HG03378 (cell line): ENCODE results near the gene CHIC2.

Source experiments
- ATAC-seq: cut with Tn5 transposase; IDR thresholded peaks from one replicate; pipeline ENCODE4 v1.9.1; 2021; ENCODE audit warnings: mild to moderate bottlenecking, moderate library complexity; ENCODE audit not compliant: unreplicated experiment

CHIC2 gene

DNA sequence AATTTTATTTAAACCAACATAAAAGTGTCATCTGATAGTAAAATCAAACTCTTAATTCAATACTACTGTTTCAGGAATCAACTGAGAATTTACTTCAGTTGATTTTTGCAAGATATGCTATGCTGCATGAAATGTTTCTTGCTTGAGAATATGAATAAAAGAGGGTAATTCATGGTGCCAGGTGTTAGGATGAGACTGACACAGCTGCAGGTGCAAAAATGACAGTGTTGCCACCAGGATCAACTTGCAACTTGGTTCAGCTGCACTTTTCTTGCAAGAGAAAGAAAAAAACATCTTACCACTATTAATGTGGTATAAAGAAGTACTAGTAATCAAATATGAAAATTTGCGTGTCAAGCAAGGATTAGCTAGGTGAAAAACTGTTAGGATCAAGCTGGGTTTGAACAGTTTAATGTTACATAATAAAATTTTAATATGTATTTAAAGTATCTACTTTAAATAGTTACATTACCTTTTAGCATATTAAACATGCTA, 49.7 kb downstream of the CHIC2 start:
- no peak for ATAC-seq

- ATAC-seq = no peak
Observed at GRCh38 chr4:54011201-54011600, 53.2 kb downstream of the CHIC2 start.

GRCh38 chr4:54006755-54007154, 57.6 kb downstream of the CHIC2 start:
- ATAC-seq = no peak

DNA sequence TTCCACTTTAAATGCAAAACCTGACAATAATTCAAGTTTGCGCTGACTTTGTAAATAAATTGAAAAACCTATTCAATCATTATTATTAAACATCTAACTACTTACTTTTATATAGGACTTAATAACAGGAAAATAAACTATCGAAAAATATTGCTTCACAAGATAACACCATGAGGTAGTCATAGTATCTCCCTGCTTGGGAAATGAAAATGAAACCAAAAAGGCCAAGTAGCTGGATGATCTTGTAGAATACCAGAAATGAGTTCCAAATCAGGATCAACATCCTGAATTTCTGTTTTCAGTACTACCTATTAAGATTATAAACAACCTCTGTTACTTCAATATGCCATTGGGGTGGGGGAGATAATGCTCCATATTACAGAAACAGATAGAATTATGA, 58.9 kb downstream of the CHIC2 start:
- ATAC-seq = no peak

DNA sequence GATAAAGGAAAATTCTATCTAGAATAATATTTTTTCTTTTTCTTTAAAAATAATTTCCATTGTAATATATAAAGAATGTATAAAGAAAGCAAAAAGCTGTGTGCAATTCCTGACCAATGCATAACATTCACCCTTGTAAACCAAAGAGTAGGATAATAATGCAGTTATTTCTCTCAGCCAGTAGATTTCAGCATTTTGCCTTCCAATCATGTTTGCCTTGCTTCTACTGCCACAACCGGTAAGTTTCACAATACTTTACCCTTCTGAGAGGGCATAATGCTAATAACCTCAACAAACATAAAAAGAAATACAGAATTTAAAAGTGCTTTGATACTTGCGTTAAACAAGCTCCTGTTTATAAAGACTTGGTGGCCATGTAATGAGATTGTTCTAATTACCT, 59.9 kb downstream of the CHIC2 start:
- no peak for ATAC-seq

DNA sequence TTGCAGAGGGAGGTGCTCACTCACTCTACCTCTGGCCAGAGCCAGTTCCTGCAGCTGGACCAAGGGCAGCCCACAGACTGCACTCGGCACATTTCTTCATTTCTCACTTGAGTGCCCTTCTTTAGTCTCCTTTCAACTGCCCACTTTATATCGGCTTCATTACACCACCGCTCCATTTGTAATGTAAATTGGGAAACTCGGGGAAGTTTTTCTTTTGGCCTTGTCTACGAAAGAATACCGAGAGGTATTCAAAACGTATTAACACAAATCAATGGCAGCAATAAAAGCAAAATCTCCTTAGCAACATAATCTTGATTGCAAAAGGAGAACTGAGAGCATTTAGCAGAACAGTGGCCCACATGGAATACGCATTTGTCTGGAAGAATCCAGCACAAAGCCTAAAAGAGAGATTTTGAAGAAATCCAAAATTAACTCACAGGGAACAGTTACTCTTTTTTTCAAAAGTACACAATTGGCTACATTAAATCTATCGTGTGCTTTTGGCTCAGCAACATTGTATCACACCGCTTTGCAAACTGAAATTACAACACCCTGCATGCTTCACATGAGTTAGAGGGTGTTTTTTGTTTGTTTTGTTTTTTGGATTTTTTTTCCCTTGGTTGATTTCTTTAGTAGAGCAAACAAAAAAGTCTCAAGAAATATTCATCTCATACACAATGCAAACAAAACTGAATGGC, 62.6 kb downstream of the CHIC2 start:
- ATAC-seq = no peak

DNA sequence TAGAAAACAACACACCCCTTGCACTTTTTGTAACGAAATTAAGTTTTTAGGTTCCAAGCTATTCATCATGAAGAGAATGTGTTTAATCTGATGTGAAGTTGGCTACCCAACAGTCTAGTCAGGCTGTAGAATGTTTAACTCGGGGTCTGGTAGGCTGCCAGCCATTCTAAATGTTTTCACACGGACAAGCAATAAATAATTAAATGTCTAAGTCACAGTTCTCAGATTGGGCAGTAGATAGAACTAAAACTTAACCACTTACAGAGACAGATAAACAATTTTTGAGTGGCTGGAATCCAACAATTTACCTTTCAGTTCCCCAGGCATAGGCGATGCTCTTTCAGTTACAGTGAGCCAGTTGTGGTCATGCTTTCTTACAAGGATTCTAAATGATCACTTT, 66.5 kb downstream of the CHIC2 start:
- ATAC-seq = no peak

- no peak for ATAC-seq
Observed at GRCh38 chr4:53994382-53995102, 69.9 kb downstream of the CHIC2 start.

- no peak for ATAC-seq
Observed at GRCh38 chr4:53992785-53993184, 71.6 kb downstream of the CHIC2 start.

DNA sequence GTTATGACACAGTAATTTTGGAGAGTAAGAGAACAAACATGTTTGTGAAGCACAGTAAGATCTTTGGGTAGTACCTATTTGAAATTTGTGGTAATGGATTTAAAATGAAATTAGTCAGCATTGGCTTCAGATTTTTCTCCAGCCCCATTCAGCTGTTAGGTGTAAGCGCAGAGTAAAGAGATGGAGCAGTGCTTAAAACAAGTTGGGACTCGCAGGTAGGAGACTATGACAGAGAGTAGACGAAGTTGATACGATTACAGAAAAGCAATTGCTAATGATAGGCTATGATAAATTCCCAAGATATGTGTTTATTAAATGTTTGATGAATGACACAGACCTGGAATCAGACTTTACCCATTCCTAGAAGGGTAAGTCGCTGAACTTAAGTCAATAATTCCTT, 72.6 kb downstream of the CHIC2 start:
- ATAC-seq = no peak

GRCh38 chr4:53990641-53991040, 73.8 kb downstream of the CHIC2 start:
- no peak for ATAC-seq

DNA sequence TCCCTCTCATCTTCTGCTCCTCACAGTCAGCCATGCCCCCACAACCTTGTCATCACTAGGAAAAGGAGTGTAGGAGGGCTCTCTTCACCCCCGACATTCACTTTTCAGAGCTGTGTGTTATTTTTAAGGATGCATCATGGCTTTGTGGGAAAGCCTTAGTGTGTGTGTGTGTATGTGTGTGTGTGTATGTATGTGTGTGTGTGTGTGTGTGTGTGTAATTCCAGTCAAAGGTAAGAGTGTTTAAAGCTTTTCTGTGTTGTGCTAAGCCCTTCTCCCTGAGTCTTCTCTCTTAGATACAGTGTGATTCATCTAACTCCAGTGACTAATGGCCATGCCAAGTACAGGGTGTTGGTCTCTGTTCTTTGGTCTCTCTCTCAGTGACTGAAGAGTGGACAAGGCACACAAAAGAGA, 76.6 kb downstream of the CHIC2 start:
- no peak for ATAC-seq

DNA sequence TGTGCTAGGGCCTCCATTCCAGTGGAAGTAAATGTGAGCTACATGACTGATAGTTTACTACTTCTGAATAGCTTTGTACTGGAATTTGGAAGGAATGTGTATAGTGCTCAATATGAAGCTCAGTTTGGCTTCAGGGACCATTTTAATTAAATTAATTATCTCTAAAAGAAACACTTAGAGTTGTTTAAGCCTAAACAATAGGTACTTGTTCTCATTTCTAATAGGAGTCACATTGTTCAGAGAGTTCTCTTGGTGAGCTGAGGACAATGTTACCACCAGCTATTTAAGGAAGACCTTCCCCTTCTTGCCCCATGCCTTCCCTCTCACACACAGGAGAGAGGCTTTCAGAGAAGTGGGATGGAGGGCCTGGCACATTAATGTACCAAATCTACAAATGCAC, 78.3 kb downstream of the CHIC2 start:
- no peak for ATAC-seq

GRCh38 chr4:53981567-53981966, 82.8 kb downstream of the CHIC2 start:
- ATAC-seq = no peak

DNA sequence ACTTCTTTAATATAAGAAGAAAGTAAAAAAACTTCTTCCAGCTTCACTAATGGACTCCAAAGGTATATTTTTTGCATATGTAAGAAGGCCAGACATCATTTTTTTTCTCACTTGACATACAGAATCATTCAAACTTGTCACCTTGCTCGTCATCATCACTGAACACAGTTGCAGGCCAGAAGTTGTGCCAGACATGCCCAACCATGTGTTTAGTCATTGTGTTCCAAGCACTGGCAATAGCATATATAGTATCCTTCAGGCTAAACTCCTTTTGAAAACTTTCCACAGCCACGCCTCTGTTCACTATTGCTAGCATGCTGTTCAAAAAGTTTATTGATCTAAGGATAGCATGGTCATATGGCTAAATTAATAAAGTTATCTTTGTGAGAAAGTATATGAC, 83.3 kb downstream of the CHIC2 start:
- ATAC-seq = no peak

DNA sequence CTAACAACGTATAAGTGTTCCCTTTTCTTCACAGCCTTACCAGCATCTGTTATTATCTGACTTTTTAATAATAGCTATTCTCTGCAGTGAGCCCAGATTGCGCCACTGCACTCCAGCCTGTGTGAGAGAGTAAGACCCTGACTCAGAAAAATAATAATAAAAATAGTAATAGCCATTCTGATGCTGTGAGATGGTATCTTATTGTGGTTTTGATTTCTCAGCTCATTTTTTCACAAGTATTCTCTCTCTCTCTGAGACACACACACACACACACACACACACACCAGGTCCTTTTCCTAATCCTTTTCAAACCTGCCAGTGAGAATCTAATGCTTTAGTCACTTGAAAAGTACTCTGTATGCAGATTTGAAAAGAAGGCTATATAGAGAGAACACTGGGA, 89.8 kb downstream of the CHIC2 start:
- no peak for ATAC-seq

GRCh38 chr4:53967986-53968385, 96.4 kb downstream of the CHIC2 start:
- no peak for ATAC-seq

- ATAC-seq = no peak
Observed at GRCh38 chr4:53963781-53964180, 100.6 kb downstream of the CHIC2 start.

DNA sequence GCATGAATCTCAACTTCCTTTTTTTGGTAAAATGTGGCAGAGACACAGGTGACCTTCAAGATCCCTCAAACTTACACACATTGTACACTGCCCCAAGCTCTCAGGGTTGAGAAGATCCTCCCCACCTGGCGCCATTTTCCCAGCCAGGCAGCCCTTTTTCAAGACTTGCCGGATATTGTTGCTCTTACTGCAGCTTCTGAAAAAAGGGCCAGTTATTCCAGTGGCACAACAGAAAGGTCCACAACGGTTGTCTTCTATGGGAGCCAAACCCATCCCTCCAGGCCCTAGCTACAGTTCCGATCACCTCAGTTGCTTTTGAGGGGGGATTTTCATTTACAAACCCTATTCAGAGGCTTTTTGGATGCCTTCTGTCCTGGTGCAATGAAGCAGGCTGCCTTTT, 101.1 kb downstream of the CHIC2 start:
- no peak for ATAC-seq

GRCh38 chr4:53962516-53963225, 101.7 kb downstream of the CHIC2 start:
- ATAC-seq = no peak

- ATAC-seq = no peak
Observed at GRCh38 chr4:53961351-53961750, 103.1 kb downstream of the CHIC2 start.

- ATAC-seq = no peak
Observed at GRCh38 chr4:53960843-53961242, 103.6 kb downstream of the CHIC2 start.
